ENCODE results near the gene TIFAB.
A peak's percentile ranks its signal among the peaks of the same experiment; 100 is the strongest.

Gene TIFAB

GRCh38 chr5:135398160-135398854 lies 53.8 kb downstream of the TIFAB start (continued):
- TF ChIP-seq PATZ1 (tag by site-specific recombination; IDR thresholded peaks at IDR 0.05) (peak; percentile 76), GLIS1 (tag by site-specific recombination; IDR thresholded peaks at IDR 0.05) (peak; percentile 91), ZNF341 (tag by site-specific recombination; IDR thresholded peaks at IDR 0.05; ENCODE audit: low read depth) (peak; percentile 53), ZFHX2 (tag by site-specific recombination; conservative IDR thresholded peaks at IDR 0.05) (peak; percentile 84), ZXDB (tag by site-specific recombination; IDR thresholded peaks at IDR 0.05) (no peak), SCRT1 (tag by site-specific recombination; IDR thresholded peaks at IDR 0.05; ENCODE audit: borderline replicate concordance) (peak; percentile 85), KLF10 (tag by site-specific recombination; IDR thresholded peaks at IDR 0.05) (no peak), EGR2 (tag by site-specific recombination; IDR thresholded peaks at IDR 0.05; ENCODE audit: low read depth) (peak; percentile 88), ZFP37 (tag by site-specific recombination; IDR thresholded peaks at IDR 0.05) (0 out of 2 replicates have a peak, but pooled peaks have one; percentile 42), ZNF335 (tag by site-specific recombination; conservative IDR thresholded peaks at IDR 0.05) (peak; percentile 86)
- TF ChIP-seq, protein P1, sequence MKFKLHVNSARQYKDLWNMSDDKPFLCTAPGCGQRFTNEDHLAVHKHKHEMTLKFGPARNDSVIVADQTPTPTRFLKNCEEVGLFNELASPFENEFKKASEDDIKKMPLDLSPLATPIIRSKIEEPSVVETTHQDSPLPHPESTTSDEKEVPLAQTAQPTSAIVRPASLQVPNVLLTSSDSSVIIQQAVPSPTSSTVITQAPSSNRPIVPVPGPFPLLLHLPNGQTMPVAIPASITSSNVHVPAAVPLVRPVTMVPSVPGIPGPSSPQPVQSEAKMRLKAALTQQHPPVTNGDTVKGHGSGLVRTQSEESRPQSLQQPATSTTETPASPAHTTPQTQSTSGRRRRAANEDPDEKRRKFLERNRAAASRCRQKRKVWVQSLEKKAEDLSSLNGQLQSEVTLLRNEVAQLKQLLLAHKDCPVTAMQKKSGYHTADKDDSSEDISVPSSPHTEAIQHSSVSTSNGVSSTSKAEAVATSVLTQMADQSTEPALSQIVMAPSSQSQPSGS (tag by site-specific recombination; IDR thresholded peaks at IDR 0.05; ENCODE audit: low read depth), result no peak
- TF ChIP-seq, protein P2, sequence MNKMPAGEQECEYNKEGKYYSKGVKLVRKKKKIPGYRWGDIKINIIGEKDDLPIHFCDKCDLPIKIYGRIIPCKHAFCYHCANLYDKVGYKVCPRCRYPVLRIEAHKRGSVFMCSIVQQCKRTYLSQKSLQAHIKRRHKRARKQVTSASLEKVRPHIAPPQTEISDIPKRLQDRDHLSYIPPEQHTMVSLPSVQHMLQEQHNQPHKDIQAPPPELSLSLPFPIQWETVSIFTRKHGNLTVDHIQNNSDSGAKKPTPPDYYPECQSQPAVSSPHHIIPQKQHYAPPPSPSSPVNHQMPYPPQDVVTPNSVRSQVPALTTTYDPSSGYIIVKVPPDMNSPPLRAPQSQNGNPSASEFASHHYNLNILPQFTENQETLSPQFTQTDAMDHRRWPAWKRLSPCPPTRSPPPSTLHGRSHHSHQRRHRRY (tag by site-specific recombination; IDR thresholded peaks at IDR 0.05), result no peak
